Skeletal muscle satellite cell (primary cell): ENCODE data around the gene KIF21B.

Experiments
- H3K27me3 ChIP-seq: 2 replicates; pipeline ENCODE4 v1.7.0; 2013; ENCODE audit warnings: low read length; ENCODE audit not compliant: control insufficient read depth, insufficient read depth
- H3K36me3 ChIP-seq: 2 replicates; pipeline ENCODE4 v1.7.0; 2013; ENCODE audit warnings: mild to moderate bottlenecking, control low read depth, low read length; ENCODE audit not compliant: insufficient read depth
- H3K4me1 ChIP-seq: 2 replicates; pipeline ENCODE4 v1.7.0; 2013; ENCODE audit warnings: low read length; ENCODE audit not compliant: control insufficient read depth, insufficient read depth
- H3K4me2 ChIP-seq: 2 replicates; pipeline ENCODE4 v1.7.0; 2013; ENCODE audit warnings: mild to moderate bottlenecking, low read length
- H3K4me3 ChIP-seq: 2 replicates; pipeline ENCODE4 v1.7.0; 2013; ENCODE audit warnings: low read length
- H3K9ac ChIP-seq: 2 replicates; pipeline ENCODE4 v1.7.0; 2013; ENCODE audit warnings: mild to moderate bottlenecking, low read depth, low read length, moderate library complexity
- H3K9me3 ChIP-seq: replicated peaks from 2 replicates; pipeline ENCODE4 v1.7.0; 2013; ENCODE audit warnings: mild to moderate bottlenecking, control low read depth, low read length

Gene KIF21B

GRCh38 chr1:201006450-201006849 lies 17.1 kb downstream of the KIF21B start:
- no peaks in the 10 kb centered on the region for H3K9me3 ChIP-seq
- H3K9ac ChIP-seq: no peak overlapping the region
- no peak overlapping the region for H3K4me3 ChIP-seq
- no peaks in the 10 kb centered on the region for H3K4me1 ChIP-seq
- H3K36me3 ChIP-seq: no peaks in the 10 kb centered on the region
- peaks cover 58% of the 10 kb centered on the region for H3K27me3 ChIP-seq
- no peak overlapping the region for H3K4me2 ChIP-seq

GRCh38 chr1:201004732-201005131 lies 18.8 kb downstream of the KIF21B start:
- H3K4me2 ChIP-seq: no peak overlapping the region
- no peaks in the 10 kb centered on the region for H3K4me1 ChIP-seq
- no peaks in the 10 kb centered on the region for H3K9me3 ChIP-seq
- H3K36me3 ChIP-seq: no peaks in the 10 kb centered on the region
- H3K9ac ChIP-seq: no peak overlapping the region
- no peak overlapping the region for H3K4me3 ChIP-seq
- H3K27me3 ChIP-seq: peaks cover 45% of the 10 kb centered on the region

- no peaks in the 10 kb centered on the region for H3K4me1 ChIP-seq
- H3K27me3 ChIP-seq: peaks cover 45% of the 10 kb centered on the region
- H3K36me3 ChIP-seq: no peaks in the 10 kb centered on the region
- H3K9ac ChIP-seq: no peak overlapping the region
- H3K9me3 ChIP-seq: no peaks in the 10 kb centered on the region
- no peak overlapping the region for H3K4me2 ChIP-seq
- no peak overlapping the region for H3K4me3 ChIP-seq
Observed at GRCh38 chr1:201004154-201004553, 19.4 kb downstream of the KIF21B start.

GRCh38 chr1:201002510-201002909 lies 21.0 kb downstream of the KIF21B start:
- Histone ChIP-seq H3K4me3 (no peak overlapping the region), H3K4me1 (no peaks in the 10 kb centered on the region), H3K27me3 (peaks cover 52% of the 10 kb centered on the region), H3K9me3 (no peaks in the 10 kb centered on the region), H3K36me3 (no peaks in the 10 kb centered on the region), H3K4me2 (no peak overlapping the region), H3K9ac (no peak overlapping the region)

GRCh38 chr1:201001962-201002361 lies 21.6 kb downstream of the KIF21B start:
- H3K9me3 ChIP-seq: no peaks in the 10 kb centered on the region
- no peaks in the 10 kb centered on the region for H3K36me3 ChIP-seq
- H3K4me2 ChIP-seq: no peak overlapping the region
- no peaks in the 10 kb centered on the region for H3K4me1 ChIP-seq
- H3K4me3 ChIP-seq: no peak overlapping the region
- no peak overlapping the region for H3K9ac ChIP-seq
- peaks cover 54% of the 10 kb centered on the region for H3K27me3 ChIP-seq

- H3K9ac ChIP-seq: no peak overlapping the region
- no peaks in the 10 kb centered on the region for H3K9me3 ChIP-seq
- H3K36me3 ChIP-seq: no peaks in the 10 kb centered on the region
- H3K27me3 ChIP-seq: peaks cover 63% of the 10 kb centered on the region
- no peak overlapping the region for H3K4me2 ChIP-seq
- H3K4me3 ChIP-seq: no peak overlapping the region
- no peaks in the 10 kb centered on the region for H3K4me1 ChIP-seq
Observed at GRCh38 chr1:201000391-201000790, 23.1 kb downstream of the KIF21B start.

- no peaks in the 10 kb centered on the region for H3K9me3 ChIP-seq
- H3K27me3 ChIP-seq: peaks cover 69% of the 10 kb centered on the region
- no peaks in the 10 kb centered on the region for H3K4me1 ChIP-seq
- no peaks in the 10 kb centered on the region for H3K36me3 ChIP-seq
- no peak overlapping the region for H3K4me3 ChIP-seq
- no peak overlapping the region for H3K4me2 ChIP-seq
- H3K9ac ChIP-seq: no peak overlapping the region
Observed at GRCh38 chr1:200999667-201000066, 23.8 kb downstream of the KIF21B start.

DNA sequence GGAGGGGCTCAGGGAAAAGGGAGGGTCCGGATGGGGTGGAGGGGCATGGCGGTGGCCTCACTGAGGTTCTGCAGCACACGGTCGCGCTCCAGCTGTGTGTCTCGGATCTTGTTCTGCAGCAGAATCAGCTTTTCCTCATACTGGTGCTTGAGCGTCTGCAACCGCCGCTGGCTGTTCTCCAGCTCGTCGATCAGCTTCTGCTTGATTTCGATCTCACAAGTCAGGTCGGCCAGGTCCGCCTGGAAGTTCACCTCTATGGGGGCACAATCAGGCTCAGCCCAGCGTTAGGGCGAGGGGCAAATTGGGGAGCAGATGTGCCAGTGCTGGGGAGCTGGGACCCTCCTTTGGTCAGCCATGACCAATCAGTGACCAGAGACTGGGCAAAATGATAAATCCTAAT lies 25.2 kb downstream of the KIF21B start:
- H3K4me2 ChIP-seq: no peak overlapping the region

DNA sequence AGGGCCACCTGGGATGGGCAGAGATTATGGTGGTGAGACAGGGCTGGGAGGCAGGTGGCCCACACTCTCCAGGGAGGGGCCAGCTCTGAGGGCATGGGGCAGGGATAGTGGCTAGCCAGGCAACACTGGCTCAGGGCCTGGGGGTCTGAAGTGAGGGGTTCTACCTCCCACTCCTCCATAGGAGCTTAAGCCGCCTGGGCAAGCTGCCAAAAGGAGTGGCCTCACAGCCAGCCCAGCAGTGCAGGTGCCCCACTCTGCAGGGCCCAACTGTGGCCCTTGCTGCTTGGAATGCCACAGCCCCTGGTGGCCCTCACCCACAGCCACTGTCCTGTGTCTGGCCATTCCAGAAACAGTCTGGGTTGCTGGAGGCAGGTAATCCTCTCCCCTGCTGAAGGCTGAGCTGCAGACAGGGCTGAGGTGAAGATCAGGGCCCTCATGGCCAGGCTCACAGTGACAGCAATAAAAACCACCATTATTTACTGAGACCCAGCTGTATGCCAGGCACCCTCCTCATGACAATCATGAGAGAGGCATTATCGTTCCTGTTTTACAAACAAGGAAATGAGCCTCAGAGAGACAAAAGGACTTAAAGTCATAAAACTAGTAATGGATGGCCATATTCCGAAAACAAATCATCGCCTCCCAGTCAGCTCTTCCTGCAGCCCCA lies 31.0 kb downstream of the KIF21B start:
- Histone ChIP-seq H3K9ac (no peak overlapping the region), H3K9me3 (no peaks in the 10 kb centered on the region), H3K27me3 (peaks cover 47% of the 10 kb centered on the region), H3K4me3 (no peak overlapping the region), H3K36me3 (no peaks in the 10 kb centered on the region), H3K4me2 (no peak overlapping the region), H3K4me1 (no peaks in the 10 kb centered on the region)

More for the DNA sequence above, 25.2 kb downstream of the KIF21B start:
- no peak overlapping the region for H3K4me3 ChIP-seq
- peaks cover 62% of the 10 kb centered on the region for H3K27me3 ChIP-seq
- H3K36me3 ChIP-seq: no peaks in the 10 kb centered on the region
- no peaks in the 10 kb centered on the region for H3K4me1 ChIP-seq
- H3K9me3 ChIP-seq: no peaks in the 10 kb centered on the region
- no peak overlapping the region for H3K9ac ChIP-seq

- H3K4me2 ChIP-seq: no peak overlapping the region
- H3K27me3 ChIP-seq: peaks cover 43% of the 10 kb centered on the region
- no peaks in the 10 kb centered on the region for H3K9me3 ChIP-seq
- H3K36me3 ChIP-seq: no peaks in the 10 kb centered on the region
- no peak overlapping the region for H3K4me3 ChIP-seq
- no peak overlapping the region for H3K9ac ChIP-seq
- H3K4me1 ChIP-seq: no peaks in the 10 kb centered on the region
Observed at GRCh38 chr1:200991097-200991614, 32.4 kb downstream of the KIF21B start.

DNA sequence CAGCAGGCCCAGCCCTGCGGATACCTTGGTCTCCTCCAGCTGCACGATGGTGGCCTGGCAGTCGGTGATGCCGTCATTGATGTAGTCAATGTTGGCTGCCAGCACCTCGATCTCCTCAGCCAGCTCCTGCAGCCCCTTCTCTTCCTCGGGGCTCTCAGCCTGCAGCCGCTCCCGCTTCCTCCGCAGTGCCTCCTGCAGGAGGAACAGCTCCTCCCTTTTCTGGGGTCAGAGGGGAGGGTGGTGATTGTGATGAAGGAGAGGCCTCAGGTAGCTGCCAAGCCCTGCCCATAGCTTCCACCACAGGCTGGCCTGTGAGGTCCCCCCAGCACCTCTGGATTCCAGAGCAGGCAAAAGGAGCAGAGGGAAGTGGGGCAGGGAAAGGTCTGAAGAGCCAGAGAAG lies 33.4 kb downstream of the KIF21B start:
- Histone ChIP-seq H3K4me3 (no peak overlapping the region), H3K9me3 (no peaks in the 10 kb centered on the region), H3K4me1 (no peaks in the 10 kb centered on the region), H3K36me3 (no peaks in the 10 kb centered on the region), H3K4me2 (no peak overlapping the region), H3K9ac (no peak overlapping the region), H3K27me3 (peaks cover 35% of the 10 kb centered on the region)

DNA sequence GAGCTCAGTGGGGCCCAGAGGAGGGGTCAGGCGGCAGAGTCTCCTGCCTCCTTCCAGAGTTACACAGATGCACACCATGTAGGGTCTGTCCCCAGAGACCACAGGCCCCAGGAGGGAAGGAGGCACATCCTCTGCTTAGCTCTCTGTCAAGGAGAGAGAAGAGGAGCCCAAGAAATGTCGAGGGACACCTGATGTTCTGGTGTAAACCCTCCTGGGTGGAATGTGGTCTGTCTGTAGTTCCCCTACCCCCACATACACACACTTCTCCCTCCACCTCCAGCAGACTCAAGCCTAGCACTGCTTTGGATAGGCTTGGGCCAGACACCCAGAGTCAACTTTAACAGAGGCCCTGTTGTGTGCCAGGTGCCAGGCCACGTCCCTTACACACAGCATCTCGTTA lies 34.2 kb downstream of the KIF21B start:
- H3K4me1 ChIP-seq: no peaks in the 10 kb centered on the region
- no peak overlapping the region for H3K4me2 ChIP-seq
- H3K4me3 ChIP-seq: no peak overlapping the region
- no peaks in the 10 kb centered on the region for H3K9me3 ChIP-seq
- no peaks in the 10 kb centered on the region for H3K36me3 ChIP-seq
- H3K9ac ChIP-seq: no peak overlapping the region
- H3K27me3 ChIP-seq: peaks cover 34% of the 10 kb centered on the region
